DOHH2 (cell line): ENCODE results near the gene SNRPD2.
"Not testable (repeated sequence)": the region's sequence is repeated elsewhere in the genome, so short reads cannot be mapped to it uniquely, and the experiment has no call there.

Experiments
- H3F3A ChIP-seq: fragments of 200-600 bp; sonication (generic), shearing (Covaris generic); 2 replicates; pipeline ENCODE4 v1.6.0; 2016; ENCODE audit warnings: antibody characterized with exemption, mild to moderate bottlenecking; ENCODE audit not compliant: control insufficient read depth, insufficient read depth
- H3K27ac ChIP-seq: fragments of 200-600 bp; sonication (generic); 2 replicates; pipeline ENCODE4 v1.5.1; 2014; ENCODE audit warnings: low read depth, mild to moderate bottlenecking, low read length, moderate library complexity
- H3K27me3 ChIP-seq: fragments of 200-600 bp; sonication (generic); 2 replicates; pipeline ENCODE4 v1.6.1; 2014; ENCODE audit warnings: mild to moderate bottlenecking, low read length, mixed read lengths; ENCODE audit not compliant: control insufficient read depth
- H3K36me3 ChIP-seq: fragments of 200-600 bp; sonication (generic); 2 replicates; pipeline ENCODE4 v1.6.1; 2014; ENCODE audit warnings: mild to moderate bottlenecking, low read length, moderate library complexity, mixed read lengths; ENCODE audit not compliant: control insufficient read depth
- H3K4me1 ChIP-seq: fragments of 200-600 bp; sonication (generic); 2 replicates; pipeline ENCODE4 v1.6.1; 2014; ENCODE audit warnings: mild to moderate bottlenecking, low read length, mixed read lengths; ENCODE audit not compliant: control insufficient read depth
- H3K4me2 ChIP-seq: fragments of 200-600 bp; sonication (generic); 2 replicates; pipeline ENCODE4 v1.6.0; 2014; ENCODE audit warnings: mild to moderate bottlenecking, low read length, moderate library complexity
- H3K4me3 ChIP-seq: fragments of 200-600 bp; sonication (generic); 2 replicates; pipeline ENCODE4 v1.5.1; 2014; ENCODE audit warnings: mild to moderate bottlenecking, low read length, mixed read lengths
- H3K79me2 ChIP-seq: fragments of 200-600 bp; sonication (generic); 2 replicates; pipeline ENCODE4 v1.6.1; 2014; ENCODE audit warnings: mild to moderate bottlenecking, low read length, mixed read lengths; ENCODE audit not compliant: control insufficient read depth
- H3K9me2 ChIP-seq: fragments of 200-600 bp; sonication (generic); replicated peaks from 2 replicates; pipeline ENCODE4 v1.6.1; 2014; ENCODE audit warnings: mild to moderate bottlenecking, low read length, mixed read lengths; ENCODE audit not compliant: control insufficient read depth
- H3K9me3 ChIP-seq: fragments of 200-600 bp; sonication (generic); 2 replicates; pipeline ENCODE4 v1.6.1; 2014; ENCODE audit warnings: antibody characterized with exemption, low read length, mixed read lengths; ENCODE audit not compliant: control insufficient read depth, insufficient read depth
- H4K20me1 ChIP-seq: fragments of 200-600 bp; sonication (generic); 2 replicates; pipeline ENCODE4 v1.6.0; 2014; ENCODE audit warnings: low read depth, mild to moderate bottlenecking, antibody characterized with exemption, low read length, moderate library complexity; ENCODE audit not compliant: control insufficient read depth, insufficient read depth
- EZH2phosphoT487 ChIP-seq: fragments of 200-600 bp; sonication (generic); IDR thresholded peaks from 2 replicates; pipeline ENCODE4 v1.6.1; 2017; ENCODE audit warnings: borderline replicate concordance, mild to moderate bottlenecking, antibody characterized with exemption, low read length, moderate library complexity, mixed read lengths
- TF ChIP-seq, protein P1 (sequence below): fragments of 200-600 bp; sonication (generic); IDR thresholded peaks from one replicate; pipeline ENCODE4 v1.5.1; 2014; ENCODE audit warnings: antibody characterized with exemption, mild to moderate bottlenecking, low read depth, low read length; ENCODE audit not compliant: poor library complexity, severe bottlenecking

Gene SNRPD2

GRCh38 chr19:45730368-45731288 is 38.9 kb upstream of the SNRPD2 start, which contains the start of gene FBXO46:
Gene FBXO46 (minus strand): TSS chr19:45730896. CDS start chr19:45713495, 17,401 bp downstream.
- no peak for TF ChIP-seq EZH2phosphoT487
- TF ChIP-seq, protein P1, sequence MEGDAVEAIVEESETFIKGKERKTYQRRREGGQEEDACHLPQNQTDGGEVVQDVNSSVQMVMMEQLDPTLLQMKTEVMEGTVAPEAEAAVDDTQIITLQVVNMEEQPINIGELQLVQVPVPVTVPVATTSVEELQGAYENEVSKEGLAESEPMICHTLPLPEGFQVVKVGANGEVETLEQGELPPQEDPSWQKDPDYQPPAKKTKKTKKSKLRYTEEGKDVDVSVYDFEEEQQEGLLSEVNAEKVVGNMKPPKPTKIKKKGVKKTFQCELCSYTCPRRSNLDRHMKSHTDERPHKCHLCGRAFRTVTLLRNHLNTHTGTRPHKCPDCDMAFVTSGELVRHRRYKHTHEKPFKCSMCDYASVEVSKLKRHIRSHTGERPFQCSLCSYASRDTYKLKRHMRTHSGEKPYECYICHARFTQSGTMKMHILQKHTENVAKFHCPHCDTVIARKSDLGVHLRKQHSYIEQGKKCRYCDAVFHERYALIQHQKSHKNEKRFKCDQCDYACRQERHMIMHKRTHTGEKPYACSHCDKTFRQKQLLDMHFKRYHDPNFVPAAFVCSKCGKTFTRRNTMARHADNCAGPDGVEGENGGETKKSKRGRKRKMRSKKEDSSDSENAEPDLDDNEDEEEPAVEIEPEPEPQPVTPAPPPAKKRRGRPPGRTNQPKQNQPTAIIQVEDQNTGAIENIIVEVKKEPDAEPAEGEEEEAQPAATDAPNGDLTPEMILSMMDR = peak; percentile 38
- no peaks in the 10 kb centered on the region for H3K9me2 ChIP-seq
- H3K4me3 ChIP-seq = peak within 1 kb of the TSS; percentile 89
- H3K79me2 ChIP-seq = peaks cover 51% of the 10 kb centered on the region
- H3K36me3 ChIP-seq = peaks cover 4% of the 10 kb centered on the region
- no peaks in the 10 kb centered on the region for H3K27me3 ChIP-seq
- H3K9me3 ChIP-seq = no peaks in the 10 kb centered on the region
- H3K4me2 ChIP-seq = peak within 1 kb of the TSS; percentile 91
- H4K20me1 ChIP-seq = no peaks in the 10 kb centered on the region
- H3K4me1 ChIP-seq = peaks cover 15% of the 10 kb centered on the region
- H3F3A ChIP-seq = peaks cover 3% of the 10 kb centered on the region; the same call in 1 of the 2 replicates
- H3K27ac ChIP-seq = peak within 1 kb of the TSS; percentile 13; the same call in 1 of the 2 replicates

DNA sequence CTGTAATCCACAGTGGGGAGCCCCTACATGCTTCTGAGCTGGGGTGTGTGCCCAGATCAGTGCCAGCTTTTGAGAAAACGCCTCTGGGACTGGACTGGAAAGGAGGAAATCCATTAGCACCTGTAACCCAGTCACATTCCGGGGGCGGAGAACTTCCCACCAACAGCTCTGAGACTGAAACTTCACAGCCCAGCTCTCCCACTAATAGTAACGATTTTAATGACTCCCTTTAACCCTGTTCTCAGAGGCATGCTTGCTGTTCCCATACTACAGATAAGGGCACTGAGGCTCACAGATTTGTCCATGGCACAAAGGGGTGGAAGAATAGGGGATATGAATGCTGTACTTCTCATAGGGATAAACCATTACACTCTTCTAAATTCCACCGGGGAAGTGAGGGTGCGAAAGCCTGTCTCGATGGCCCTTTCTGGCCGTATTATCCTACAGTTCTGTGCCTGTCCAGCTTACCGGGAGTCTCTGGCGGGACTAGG is 38.1 kb upstream of the SNRPD2 start:
- H3F3A ChIP-seq = peaks cover 3% of the 10 kb centered on the region; the same call in 1 of the 2 replicates
- no peaks in the 10 kb centered on the region for H3K9me2 ChIP-seq
- H3K4me2 ChIP-seq = peak overlapping the region; percentile 91
- peaks cover 59% of the 10 kb centered on the region for H3K79me2 ChIP-seq
- H3K4me1 ChIP-seq = peaks cover 15% of the 10 kb centered on the region
- TF ChIP-seq, protein P1 = no peak
- TF ChIP-seq EZH2phosphoT487 = no peak
- no peaks in the 10 kb centered on the region for H3K27me3 ChIP-seq
- H3K4me3 ChIP-seq = peak overlapping the region; percentile 89
- no peaks in the 10 kb centered on the region for H3K9me3 ChIP-seq
- H4K20me1 ChIP-seq = no peaks in the 10 kb centered on the region
- peaks cover 4% of the 10 kb centered on the region for H3K36me3 ChIP-seq
- H3K27ac ChIP-seq = no peak overlapping the region

- Histone ChIP-seq H3K4me1 (peaks cover 15% of the 10 kb centered on the region), H3K79me2 (peaks cover 71% of the 10 kb centered on the region)
- H3K9me2 ChIP-seq, H3K4me3 ChIP-seq, H4K20me1 ChIP-seq, H3F3A ChIP-seq, H3K27me3 ChIP-seq, H3K4me2 ChIP-seq, H3K36me3 ChIP-seq, H3K27ac ChIP-seq, H3K9me3 ChIP-seq: not testable (repeated sequence)
These were observed 36.9 kb upstream of the SNRPD2 start for GRCh38 chr19:45728683-45729082.

DNA sequence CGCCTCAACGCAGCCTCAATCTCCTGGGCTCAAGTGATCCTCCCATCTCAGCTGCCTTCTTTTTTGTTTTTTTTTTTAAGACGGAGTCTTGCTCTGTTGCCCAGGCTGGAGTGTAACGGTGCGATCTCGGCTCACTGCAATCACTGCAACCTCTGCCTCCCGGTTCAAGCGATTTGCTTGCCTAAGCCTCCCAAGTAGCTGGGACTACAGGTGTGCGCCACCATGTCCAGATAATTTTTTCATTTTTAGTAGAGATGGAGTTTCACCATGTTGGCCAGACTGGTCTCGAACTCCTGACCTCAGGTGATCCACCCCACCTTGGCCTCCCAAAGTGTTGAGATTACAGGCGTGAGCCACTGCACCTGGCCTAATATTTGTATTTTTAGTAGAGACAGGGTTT is 28.3 kb upstream of the SNRPD2 start:
- not testable (repeated sequence) for H3K9me3 ChIP-seq, H3K9me2 ChIP-seq, H3F3A ChIP-seq, H3K4me2 ChIP-seq, H3K27ac ChIP-seq, H4K20me1 ChIP-seq, H3K4me3 ChIP-seq, H3K27me3 ChIP-seq
- Histone ChIP-seq H3K79me2 (peaks cover 59% of the 10 kb centered on the region), H3K36me3 (peaks cover 12% of the 10 kb centered on the region), H3K4me1 (peaks cover 20% of the 10 kb centered on the region)
